ENCODE data around the gene SHISA9. TPM values are rescaled to one million over a fixed set of nuclear protein-coding genes. Genes with fewer than 3 reads are reported as not detected.

Gene SHISA9
- polyA plus RNA-seq, 1 of the 3 experiments (the other 2 are of a cell fraction), result 0.02 TPM

GRCh38 chr16:13052431-13052830 is 151.0 kb downstream of the SHISA9 start:
- ChIA-PET CTCF (no interaction called here), POLR2A (no interaction called here)
- Histone ChIP-seq H3K9me2 (no peaks in the 10 kb centered on the region), H3K4me3 (ENCODE audit: low read depth in 2 of 2, low read length in 1 of 2) (no peak overlapping the region), H3F3A (replicated peaks; ENCODE audit: insufficient read depth) (no peaks in the 10 kb centered on the region), H3K9ac (no peak overlapping the region), H2AFZ (ENCODE audit: low read depth) (no peak overlapping the region), H3K27me3 (ENCODE audit: insufficient read depth) (no peaks in the 10 kb centered on the region), H3K9me3 (no peaks in the 10 kb centered on the region), H3K4me2 (no peak overlapping the region), H3K79me2 (ENCODE audit: insufficient read depth) (no peaks in the 10 kb centered on the region), H3K4me1 (ENCODE audit: control insufficient read depth in 1 of 2, insufficient read depth in 2 of 2, low read depth in 1 of 2, low read length in 1 of 2) (no peaks in the 10 kb centered on the region), H3K27ac (ENCODE audit: low read depth in 2 of 2, low read length in 1 of 2) (no peak overlapping the region), H4K20me1 (ENCODE audit: insufficient read depth) (no peaks in the 10 kb centered on the region), H3K36me3 (replicated peaks in 1 of 2; ENCODE audit: control insufficient read depth in 1 of 2, insufficient read depth in 2 of 2, low read length in 1 of 2) (no peaks in the 10 kb centered on the region)
- TF ChIP-seq TEAD4 (IDR thresholded peaks at IDR 0.05; ENCODE audit: borderline replicate concordance, insufficient read depth), result no peak
- 36% methylated on average over 1 of the region's 1 CpG for WGBS (ENCODE audit: low lambda C conversion rate)
- no peak for DNase-seq

GRCh38 chr16:13055480-13055879 is 154.1 kb downstream of the SHISA9 start:
- Histone ChIP-seq H2AFZ (ENCODE audit: low read depth) (no peak overlapping the region), H3K9ac (no peak overlapping the region), H3K4me1 (ENCODE audit: control insufficient read depth in 1 of 2, insufficient read depth in 2 of 2, low read depth in 1 of 2, low read length in 1 of 2) (no peaks in the 10 kb centered on the region), H3K4me3 (ENCODE audit: low read depth in 2 of 2, low read length in 1 of 2) (no peak overlapping the region), H3K4me2 (no peak overlapping the region), H3K9me2 (no peaks in the 10 kb centered on the region), H3K9me3 (no peaks in the 10 kb centered on the region), H4K20me1 (ENCODE audit: insufficient read depth) (no peaks in the 10 kb centered on the region), H3K36me3 (replicated peaks in 1 of 2; ENCODE audit: control insufficient read depth in 1 of 2, insufficient read depth in 2 of 2, low read length in 1 of 2) (no peaks in the 10 kb centered on the region), H3K27ac (ENCODE audit: low read depth in 2 of 2, low read length in 1 of 2) (no peak overlapping the region), H3K27me3 (ENCODE audit: insufficient read depth) (no peaks in the 10 kb centered on the region), H3F3A (replicated peaks; ENCODE audit: insufficient read depth) (no peaks in the 10 kb centered on the region), H3K79me2 (ENCODE audit: insufficient read depth) (no peaks in the 10 kb centered on the region)
- DNase-seq, result no peak
- TF ChIP-seq RFX5 (IDR thresholded peaks at IDR 0.05; ENCODE audit: low read length) (no peak), RXRA (IDR thresholded peaks at IDR 0.05; ENCODE audit: borderline replicate concordance, low read depth) (no peak), RCOR1 (IDR thresholded peaks at IDR 0.05; ENCODE audit: low read length) (no peak), NFIC (IDR thresholded peaks at IDR 0.05; ENCODE audit: borderline replicate concordance) (no peak), TAF1 (IDR thresholded peaks at IDR 0.05; ENCODE audit: borderline replicate concordance, low read depth, low read length) (no peak), IRF3 (IDR thresholded peaks at IDR 0.05; ENCODE audit: low read depth, low read length) (no peak), MAX (IDR thresholded peaks at IDR 0.05; ENCODE audit: low read depth) (no peak), ELF1 (IDR thresholded peaks at IDR 0.05) (no peak), TCF12 (IDR thresholded peaks at IDR 0.05) (no peak), SIN3A (IDR thresholded peaks at IDR 0.05; ENCODE audit: borderline replicate concordance, low read depth, low read length) (no peak), CTCF (IDR thresholded peaks at IDR 0.05) (no peak), SMC3 (IDR thresholded peaks at IDR 0.05; ENCODE audit: low read depth, low read length) (no peak), FOXJ3 (CRISPR knock-in tag; IDR thresholded peaks at IDR 0.05) (no peak), FOSL2 (IDR thresholded peaks at IDR 0.05; ENCODE audit: borderline replicate concordance, low read depth) (no peak)
- POLR2A ChIA-PET, result no interaction called here
- CTCF ChIA-PET, result no interaction called here
- WGBS (ENCODE audit: low lambda C conversion rate), result 21% methylated on average over 3 of the region's 3 CpGs

All from SK-N-SH (cell line).